SK-N-SH (cell line): ENCODE data around the gene TMEM259. TPM values are rescaled to one million over a fixed set of nuclear protein-coding genes. Genes with fewer than 3 reads are reported as not detected.

Experiments
- CHD2 ChIP-seq: fragments of 150-350 bp; IDR thresholded peaks from 2 replicates; pipeline ENCODE4 v1.6.1; 2018; ENCODE audit warnings: low read length; ENCODE audit not compliant: partially characterized antibody
- CTCF ChIP-seq: fragments of 200-600 bp; sonication (generic); IDR thresholded peaks from 2 replicates; pipeline ENCODE4 v1.6.1; 2017; ENCODE audit warnings: antibody characterized with exemption, mild to moderate bottlenecking, moderate library complexity
- EP300 ChIP-seq, 2 experiments: IDR thresholded peaks; 2 replicates each; pipeline versions ENCODE4 v1.4.0 to v1.6.1; 2012; ENCODE audit warnings: borderline replicate concordance in 1 of 2, low read depth in 1 of 2, low read length in 1 of 2
- EZH2phosphoT487 ChIP-seq: fragments of 200-600 bp; sonication (generic); IDR thresholded peaks from 2 replicates; pipeline ENCODE4 v1.6.1; 2017; ENCODE audit warnings: low read depth, mixed run types, mild to moderate bottlenecking, antibody characterized with exemption, moderate library complexity, borderline replicate concordance
- FOSL2 ChIP-seq: IDR thresholded peaks from 2 replicates; pipeline ENCODE4 v1.4.0; 2012; ENCODE audit warnings: low read depth, mild to moderate bottlenecking, moderate library complexity, borderline replicate concordance
- FOXJ3 ChIP-seq: sonication (generic); formaldehyde crosslinking; IDR thresholded peaks from 2 replicates; pipeline ENCODE4 v1.5.1; 2020; ENCODE audit warnings: mild to moderate bottlenecking, missing genetic modification reagents
- FOXM1 ChIP-seq: IDR thresholded peaks from 2 replicates; pipeline ENCODE4 v1.4.0; 2012; ENCODE audit warnings: low read depth, mild to moderate bottlenecking
- GABPA ChIP-seq: IDR thresholded peaks from 2 replicates; pipeline ENCODE4 v1.4.0; 2012; ENCODE audit warnings: low read depth, mild to moderate bottlenecking
- GATA2 ChIP-seq: sonication (generic); formaldehyde crosslinking; IDR thresholded peaks from 2 replicates; pipeline ENCODE4 v1.5.0; 2020; ENCODE audit warnings: mild to moderate bottlenecking, missing genetic modification reagents
- IRF3 ChIP-seq: fragments of 150-350 bp; IDR thresholded peaks from 2 replicates; pipeline ENCODE4 v1.6.1; 2016; ENCODE audit warnings: mild to moderate bottlenecking, low read depth, low read length
- JUND ChIP-seq: IDR thresholded peaks from 2 replicates; pipeline ENCODE4 v1.4.0; 2012
- MEF2A ChIP-seq: IDR thresholded peaks from 2 replicates; pipeline ENCODE4 v1.4.0; 2012; ENCODE audit warnings: low read depth, borderline replicate concordance
- MXI1 ChIP-seq: IDR thresholded peaks from 2 replicates; pipeline ENCODE4 v1.6.1; 2012; ENCODE audit warnings: mild to moderate bottlenecking, low read depth, low read length, improper control_type of control experiment
- NRF1 ChIP-seq: IDR thresholded peaks from 2 replicates; pipeline ENCODE4 v1.6.1; 2012; ENCODE audit warnings: low read depth, mild to moderate bottlenecking, low read length
- PBX3 ChIP-seq: IDR thresholded peaks from 2 replicates; pipeline ENCODE4; 2012
- POLR2AphosphoS5 ChIP-seq: IDR thresholded peaks from 2 replicates; pipeline ENCODE4 v1.6.1; 2012; ENCODE audit warnings: low read depth, low read length
- RAD21 ChIP-seq: IDR thresholded peaks from 2 replicates; pipeline ENCODE4 v1.6.1; 2012; ENCODE audit warnings: mild to moderate bottlenecking, low read length
- REST ChIP-seq: IDR thresholded peaks from 2 replicates; pipeline ENCODE4 v1.6.1; 2012; ENCODE audit warnings: mild to moderate bottlenecking, low read depth, low read length, moderate library complexity
- RFX5 ChIP-seq: IDR thresholded peaks from 2 replicates; pipeline ENCODE4 v1.6.1; 2012; ENCODE audit warnings: mild to moderate bottlenecking, improper control_type of control experiment, low read length
- SIN3A ChIP-seq: IDR thresholded peaks from 2 replicates; pipeline ENCODE4 v1.6.1; 2012; ENCODE audit warnings: low read depth, mild to moderate bottlenecking, low read length, moderate library complexity, borderline replicate concordance
- SMC3 ChIP-seq: IDR thresholded peaks from 2 replicates; pipeline ENCODE4 v1.6.1; 2012; ENCODE audit warnings: low read depth, low read length, improper control_type of control experiment
- USF2 ChIP-seq: fragments of 150-350 bp; IDR thresholded peaks from 2 replicates; pipeline ENCODE4 v1.6.1; 2017; ENCODE audit warnings: antibody characterized with exemption, low read length, low read depth, borderline replicate concordance
- polyA plus RNA-seq, 3 experiments: library from polyadenylated mRNA; depleted of rRNA; stranded (reverse); fragments of >200 nt; gene quantifications; 2 replicates each; pipeline ENCODE4 v1.2.3, GENCODE V29; 2012

The TMEM259 gene
- polyA plus RNA-seq, 1 of the 3 experiments (the other 2 are of a cell fraction), result 138 TPM

- no peak for TF ChIP-seq CTCF
- TF ChIP-seq GABPA, result no peak; the same call in 1 of the 2 replicates
- TF ChIP-seq RAD21, result no peak
- no peak for TF ChIP-seq GATA2 (CRISPR knock-in tag)
- TF ChIP-seq MXI1, result 0 out of 2 replicates have a peak, but pooled peaks have one; percentile 18
- TF ChIP-seq SMC3, result no peak
- TF ChIP-seq NRF1, result peak; percentile 85
- peak; percentile 100 for TF ChIP-seq PBX3
- no peak for TF ChIP-seq REST
- no peak for TF ChIP-seq MEF2A
- no peak; a peak in 1 of 4 replicates for TF ChIP-seq EP300 (IDR thresholded peaks at IDR 0.05; ENCODE audit: borderline replicate concordance in 1 of 2, low read depth in 1 of 2, low read length in 1 of 2)
- TF ChIP-seq FOXJ3, result no peak
- peak; percentile 91 for TF ChIP-seq CHD2
- TF ChIP-seq POLR2AphosphoS5, result peak; percentile 85
- TF ChIP-seq FOSL2, result no peak; the same call in 1 of the 2 replicates
- TF ChIP-seq FOXM1, result no peak
- TF ChIP-seq EZH2phosphoT487, result no peak
- TF ChIP-seq JUND, result no peak; the same call in 1 of the 2 replicates
- TF ChIP-seq RFX5, result no peak
- peak; percentile 67; the same call in 1 of the 2 replicates for TF ChIP-seq SIN3A
- TF ChIP-seq USF2, result no peak
- TF ChIP-seq IRF3, result peak; percentile 78
Measured at GRCh38 chr19:1039646-1040475, 18.9 kb upstream of the TMEM259 start, which contains the start of gene ABCA7 (continued).
